ENCODE measurements around the gene ADTRP.

The ADTRP gene

GRCh38 chr6:11754625-11755271 is 23.9 kb downstream of the ADTRP start:
- DNase-seq: no peak

- DNase-seq: no peak
Observed at GRCh38 chr6:11753798-11754197, 24.8 kb downstream of the ADTRP start.

- no peak for DNase-seq
Observed at GRCh38 chr6:11752360-11752759, 26.2 kb downstream of the ADTRP start.

GRCh38 chr6:11750682-11751081 is 27.9 kb downstream of the ADTRP start:
- no peak for DNase-seq

GRCh38 chr6:11748591-11749210 is 29.9 kb downstream of the ADTRP start:
- DNase-seq: peak in 1 of 2 experiments; percentile 5

GRCh38 chr6:11747021-11747420 is 31.6 kb downstream of the ADTRP start:
- no peak for DNase-seq

- DNase-seq: no peak
Observed at GRCh38 chr6:11744753-11745152, 33.9 kb downstream of the ADTRP start.

GRCh38 chr6:11744101-11744500 is 34.5 kb downstream of the ADTRP start:
- no peak for DNase-seq

- DNase-seq: no peak
Observed at GRCh38 chr6:11740875-11741274, 37.7 kb downstream of the ADTRP start.

GRCh38 chr6:11738661-11739375 is 39.8 kb downstream of the ADTRP start:
- DNase-seq: no peak

GRCh38 chr6:11738234-11738633 is 40.4 kb downstream of the ADTRP start:
- DNase-seq: no peak

GRCh38 chr6:11736601-11737000 is 42.0 kb downstream of the ADTRP start:
- no peak for DNase-seq

GRCh38 chr6:11734861-11735613 is 43.6 kb downstream of the ADTRP start:
- no peak for DNase-seq

- DNase-seq: peak; percentile 96 to 97
Observed at GRCh38 chr6:11732036-11732631, 46.5 kb downstream of the ADTRP start.

- DNase-seq: no peak
Observed at GRCh38 chr6:11731423-11731822, 47.2 kb downstream of the ADTRP start.

GRCh38 chr6:11730641-11731040 is 48.0 kb downstream of the ADTRP start:
- DNase-seq: no peak

GRCh38 chr6:11729076-11729475 is 49.5 kb downstream of the ADTRP start:
- DNase-seq: no peak

- DNase-seq: no peak
Observed at GRCh38 chr6:11727998-11728961, 50.3 kb downstream of the ADTRP start.

- no peak for DNase-seq
Observed at GRCh38 chr6:11727346-11727997, 51.1 kb downstream of the ADTRP start.

- DNase-seq: no peak
Observed at GRCh38 chr6:11724286-11724685, 54.3 kb downstream of the ADTRP start.

Measured in Kasumi-1 (cell line).